ENCODE measurements around the gene IL1RAPL2. TPM values are rescaled to one million over a fixed set of nuclear protein-coding genes. Genes with fewer than 3 reads are reported as not detected.
A peak's percentile ranks its signal among the peaks of the same experiment; 100 is the strongest.
"Not testable (repeated sequence)": the region's sequence is repeated elsewhere in the genome, so short reads cannot be mapped to it uniquely, and the experiment has no call there.

The IL1RAPL2 gene
- total RNA-seq, 2 experiments from 2014 or later = not detected

DNA sequence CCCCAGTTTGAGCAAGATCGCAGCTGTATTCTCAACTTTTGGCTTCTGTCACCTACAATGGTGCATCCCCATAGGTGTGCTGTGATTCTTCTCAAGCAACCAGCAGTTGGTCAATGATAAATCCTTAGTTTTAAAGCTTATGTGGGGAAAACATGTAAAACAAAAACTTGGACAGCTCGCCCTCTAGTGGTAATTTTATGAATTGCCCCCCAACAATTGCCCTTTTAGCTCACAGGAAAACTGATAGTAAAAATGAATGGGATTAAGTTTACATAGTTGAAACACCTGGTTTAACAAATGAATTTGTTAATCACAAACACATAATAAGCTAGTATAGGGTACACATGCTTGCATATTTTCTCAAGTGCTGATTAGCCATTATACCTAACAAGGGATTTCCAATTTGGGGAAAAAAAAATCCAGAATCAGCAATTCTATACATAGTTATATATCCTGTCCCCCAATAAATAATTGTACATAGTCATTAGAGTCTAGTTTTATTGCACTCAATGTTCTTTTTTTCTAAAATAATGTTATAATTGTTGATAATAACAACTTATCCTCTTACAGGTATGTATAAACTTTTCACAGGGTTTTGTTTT is 624.4 kb downstream of the IL1RAPL2 start:
- DNase-seq = peak; percentile 5
- Mint-ChIP-seq H3K4me1 (no peaks in the 10 kb centered on the region), H3K9me3 (no peaks in the 10 kb centered on the region)

DNA sequence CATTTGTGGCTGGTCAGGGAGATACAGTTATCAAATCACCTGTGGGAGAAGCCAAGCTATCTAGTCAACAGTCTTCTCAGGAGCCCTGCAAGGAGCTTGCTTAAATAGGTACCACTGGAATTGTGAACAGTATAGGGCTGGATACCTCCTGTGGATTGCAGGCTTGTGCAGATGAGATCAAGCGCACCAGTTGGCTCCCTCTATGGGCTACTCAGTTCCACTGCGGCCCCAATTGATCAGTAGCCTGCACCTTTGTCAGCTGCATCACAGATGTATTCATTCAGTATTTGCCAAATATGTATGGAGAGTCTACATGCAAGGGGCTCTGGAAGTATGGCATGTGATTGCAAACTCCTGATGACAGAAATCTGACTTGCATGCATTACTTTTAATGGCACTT is 625.9 kb downstream of the IL1RAPL2 start:
- Mint-ChIP-seq H3K4me1 (no peaks in the 10 kb centered on the region), H3K36me3 (ENCODE audit: low read depth) (no peaks in the 10 kb centered on the region), H3K4me3 (no peak overlapping the region), H3K27me3 (no peaks in the 10 kb centered on the region), H3K9me3 (no peaks in the 10 kb centered on the region), H3K27ac (no peak overlapping the region)
- POLR2A ChIA-PET = no interaction called here
- DNase-seq = no peak
- CTCF ChIA-PET = no interaction called here

More for the DNA sequence above, 624.4 kb downstream of the IL1RAPL2 start:
- H3K27ac Mint-ChIP-seq = no peak overlapping the region
- no peaks in the 10 kb centered on the region for H3K27me3 Mint-ChIP-seq
- CTCF ChIA-PET = no interaction called here
- H3K4me3 Mint-ChIP-seq = no peak overlapping the region
- POLR2A ChIA-PET = no interaction called here
- no peaks in the 10 kb centered on the region for H3K36me3 Mint-ChIP-seq (ENCODE audit: low read depth)

DNA sequence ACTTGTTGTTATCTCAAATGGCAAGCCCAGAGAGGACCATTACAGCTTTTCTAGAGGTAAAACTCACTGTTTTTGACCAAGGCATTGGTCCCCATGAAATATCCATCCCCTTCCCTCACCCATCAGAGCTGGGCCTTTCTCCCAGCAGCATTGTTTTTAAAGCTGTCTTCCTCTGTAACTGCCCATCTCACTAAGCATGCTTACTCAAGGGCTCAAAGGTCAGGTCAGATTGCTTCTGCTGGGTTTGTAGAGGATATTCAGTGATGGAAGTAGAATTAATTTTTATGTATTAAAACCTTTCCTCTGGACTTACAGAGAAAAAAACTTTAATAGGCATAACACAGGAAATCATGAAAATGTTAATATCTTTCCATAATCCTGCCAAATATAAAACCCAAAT is 643.4 kb downstream of the IL1RAPL2 start:
- Mint-ChIP-seq H3K9me3 (no peaks in the 10 kb centered on the region), H3K4me3 (no peak overlapping the region), H3K36me3 (ENCODE audit: low read depth) (no peaks in the 10 kb centered on the region), H3K27me3 (no peaks in the 10 kb centered on the region), H3K4me1 (no peaks in the 10 kb centered on the region), H3K27ac (no peak overlapping the region)
- CTCF ChIA-PET = no interaction called here
- POLR2A ChIA-PET = no interaction called here
- DNase-seq = no peak

DNA sequence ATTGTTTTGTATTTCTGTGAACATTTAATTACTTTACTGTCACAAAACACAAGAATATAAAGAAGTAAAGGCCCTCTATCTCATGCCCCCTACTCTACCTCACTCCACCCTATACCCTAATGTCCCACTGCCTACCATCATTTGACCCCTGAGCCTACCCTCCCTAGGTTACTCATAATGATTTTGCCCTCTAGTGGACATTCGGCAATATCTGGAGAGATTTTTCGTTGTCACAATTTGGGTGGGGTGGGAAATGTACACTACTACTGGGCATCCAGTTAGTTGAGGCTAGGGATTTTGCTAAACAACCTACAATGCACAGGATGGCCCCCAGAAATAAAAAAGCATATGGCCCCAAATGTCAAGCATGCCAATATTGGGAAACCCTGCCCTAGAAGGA is 644.3 kb downstream of the IL1RAPL2 start:
- no peak overlapping the region for H3K4me3 Mint-ChIP-seq
- H3K36me3 Mint-ChIP-seq (ENCODE audit: low read depth) = no peaks in the 10 kb centered on the region
- H3K4me1 Mint-ChIP-seq = no peaks in the 10 kb centered on the region
- no peak overlapping the region for H3K27ac Mint-ChIP-seq
- ChIA-PET CTCF (no interaction called here), POLR2A (no interaction called here)
- H3K9me3 Mint-ChIP-seq = no peaks in the 10 kb centered on the region
- no peaks in the 10 kb centered on the region for H3K27me3 Mint-ChIP-seq
- DNase-seq = no peak

DNA sequence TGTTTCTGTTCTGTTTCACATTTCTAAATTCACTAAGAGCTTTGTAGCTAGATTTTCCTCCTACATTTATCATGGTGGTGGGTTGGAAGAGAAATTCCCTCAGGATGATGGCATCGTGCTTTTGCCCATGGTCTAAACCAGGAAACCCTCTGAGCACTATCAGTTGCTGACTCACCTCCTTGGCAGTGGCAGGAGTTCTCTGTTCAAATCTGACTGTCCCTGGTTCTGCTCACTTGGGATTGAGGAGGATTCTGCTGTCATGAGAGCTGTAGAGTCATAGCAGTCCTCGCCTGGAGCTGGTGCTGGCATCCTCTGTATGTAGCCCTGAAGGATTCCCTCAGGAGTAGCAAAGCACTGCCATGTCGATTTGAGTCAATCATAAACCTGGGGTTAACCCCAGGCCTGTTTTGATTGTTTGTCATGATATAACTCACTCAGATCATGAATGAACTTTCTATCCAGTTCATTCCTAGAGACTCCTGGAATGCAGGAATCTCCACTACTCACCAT is 645.1 kb downstream of the IL1RAPL2 start:
- H3K27me3 Mint-ChIP-seq = no peaks in the 10 kb centered on the region
- no peak overlapping the region for H3K27ac Mint-ChIP-seq
- no peak for DNase-seq
- H3K4me1 Mint-ChIP-seq = no peaks in the 10 kb centered on the region
- H3K4me3 Mint-ChIP-seq = no peak overlapping the region
- CTCF ChIA-PET = no interaction called here
- POLR2A ChIA-PET = no interaction called here
- H3K36me3 Mint-ChIP-seq (ENCODE audit: low read depth) = no peaks in the 10 kb centered on the region
- H3K9me3 Mint-ChIP-seq = no peaks in the 10 kb centered on the region

DNA sequence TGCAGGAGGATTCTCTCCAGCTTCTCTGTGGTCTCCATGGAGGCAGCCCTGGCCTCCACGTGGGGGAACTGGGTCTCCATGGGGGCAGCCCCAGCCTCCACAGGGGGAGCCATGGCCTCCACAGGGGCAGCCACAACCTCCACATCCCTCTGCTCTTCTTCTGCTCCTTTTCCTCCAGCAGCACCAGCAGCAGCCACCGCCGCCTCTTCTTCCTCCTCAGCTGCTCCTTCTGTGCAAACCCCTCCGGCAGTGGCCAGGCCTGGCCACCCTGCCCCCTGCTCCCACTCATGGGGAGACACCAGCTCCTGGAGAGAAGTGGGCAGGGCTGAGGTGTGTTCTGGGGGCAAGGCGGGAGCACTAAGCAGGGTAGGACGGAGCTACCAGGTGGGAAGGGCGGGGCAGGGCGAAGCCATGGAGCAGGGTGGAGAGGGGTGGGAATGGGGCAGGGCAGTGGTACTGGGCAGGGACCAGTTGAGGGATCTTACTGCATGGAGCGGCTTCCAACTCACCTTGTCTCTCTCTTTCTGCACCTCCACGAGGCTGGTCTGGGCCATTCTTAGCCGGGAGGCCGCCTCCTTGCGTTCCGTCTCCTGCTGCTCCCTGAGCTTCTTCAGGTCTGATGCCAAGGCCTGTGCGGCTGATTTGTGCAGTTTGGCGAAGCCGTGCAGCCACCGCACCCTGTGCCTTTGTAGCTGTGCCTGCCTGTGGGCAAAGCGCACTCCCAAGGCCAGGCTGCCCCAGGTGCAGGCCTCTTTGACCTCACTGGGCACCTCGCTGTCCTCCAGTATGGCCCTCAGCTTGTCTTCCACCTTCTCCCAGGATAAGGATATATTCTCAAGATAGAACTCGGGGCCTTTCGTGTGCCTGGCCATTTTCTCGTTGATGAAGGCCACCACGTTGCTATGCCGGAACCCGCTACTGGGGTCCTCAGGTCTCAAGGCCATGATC is 653.7 kb downstream of the IL1RAPL2 start:
- H3K27me3 Mint-ChIP-seq = no peaks in the 10 kb centered on the region
- H3K27ac Mint-ChIP-seq = no peak overlapping the region

DNA sequence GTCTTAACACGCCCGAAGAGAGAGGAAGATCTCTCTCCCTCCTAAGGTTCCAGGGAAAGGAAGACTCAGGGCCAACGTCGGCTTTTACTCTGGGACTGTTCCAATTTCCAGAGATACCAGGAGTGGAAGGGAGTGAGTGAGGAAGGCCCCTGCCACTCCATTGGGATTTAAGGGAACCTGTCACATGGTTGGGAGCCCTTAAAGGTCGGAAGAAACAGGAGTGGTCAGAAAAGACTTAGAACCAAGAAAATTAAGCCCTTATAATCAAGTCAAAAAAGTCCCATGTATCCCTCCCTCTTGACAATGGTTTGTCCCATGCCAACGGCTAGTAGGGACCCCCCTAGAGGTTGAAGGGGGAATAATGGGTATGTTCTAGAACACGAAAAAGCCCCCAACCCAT is 654.6 kb downstream of the IL1RAPL2 start, which contains the start of gene TEX13A:
Gene TEX13A (minus strand): TSS at position 59 of the 400 bp plus-strand sequence. CDS start 297 bp downstream, outside the sequence.
- no peaks in the 10 kb centered on the region for H3K27me3 Mint-ChIP-seq
- H3K27ac Mint-ChIP-seq = no peak within 1 kb of the TSS
- ChIA-PET POLR2A (no interaction called here), CTCF (no interaction called here)
- no peak for DNase-seq
- H3K36me3 Mint-ChIP-seq (ENCODE audit: low read depth) = no peaks in the 10 kb centered on the region
- no peaks in the 10 kb centered on the region for H3K9me3 Mint-ChIP-seq
- no peak within 1 kb of the TSS for H3K4me3 Mint-ChIP-seq
- no peaks in the 10 kb centered on the region for H3K4me1 Mint-ChIP-seq

More for the DNA sequence above, 653.7 kb downstream of the IL1RAPL2 start:
- no peaks in the 10 kb centered on the region for H3K9me3 Mint-ChIP-seq
- ChIA-PET POLR2A (no interaction called here), CTCF (no interaction called here)
- no peak for DNase-seq
- H3K4me3 Mint-ChIP-seq = no peak overlapping the region
- H3K4me1 Mint-ChIP-seq = no peaks in the 10 kb centered on the region
- H3K36me3 Mint-ChIP-seq (ENCODE audit: low read depth) = no peaks in the 10 kb centered on the region

DNA sequence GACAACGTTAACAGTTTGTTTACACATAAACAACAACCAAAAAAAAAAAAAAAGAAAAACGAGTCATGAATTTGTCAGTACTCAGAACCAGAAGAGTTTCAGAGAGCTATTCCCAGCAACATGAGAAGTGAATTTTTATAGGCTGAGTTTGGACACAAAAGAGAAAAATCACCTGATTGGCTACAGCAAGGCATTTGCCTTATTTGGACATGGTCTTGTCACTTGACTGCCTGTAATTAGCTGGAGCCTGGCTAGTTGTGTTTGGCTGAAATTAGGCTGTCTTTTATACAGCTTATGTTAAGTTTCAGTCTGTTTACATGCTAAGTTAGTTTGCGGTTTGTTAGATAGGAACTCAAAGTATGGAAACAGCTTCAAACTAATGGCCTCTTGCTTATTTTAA is 655.4 kb downstream of the IL1RAPL2 start:
- no peak for DNase-seq
- Mint-ChIP-seq H3K4me3 (no peak overlapping the region), H3K4me1 (no peaks in the 10 kb centered on the region), H3K27me3 (no peaks in the 10 kb centered on the region), H3K27ac (no peak overlapping the region), H3K9me3 (no peaks in the 10 kb centered on the region), H3K36me3 (ENCODE audit: low read depth) (no peaks in the 10 kb centered on the region)
- ChIA-PET POLR2A (no interaction called here), CTCF (interaction anchor here (0.6 kb wide), 1 partner anchor 8 kb away, joined by 3 read pairs; no protein-coding TSS in a partner anchor)

DNA sequence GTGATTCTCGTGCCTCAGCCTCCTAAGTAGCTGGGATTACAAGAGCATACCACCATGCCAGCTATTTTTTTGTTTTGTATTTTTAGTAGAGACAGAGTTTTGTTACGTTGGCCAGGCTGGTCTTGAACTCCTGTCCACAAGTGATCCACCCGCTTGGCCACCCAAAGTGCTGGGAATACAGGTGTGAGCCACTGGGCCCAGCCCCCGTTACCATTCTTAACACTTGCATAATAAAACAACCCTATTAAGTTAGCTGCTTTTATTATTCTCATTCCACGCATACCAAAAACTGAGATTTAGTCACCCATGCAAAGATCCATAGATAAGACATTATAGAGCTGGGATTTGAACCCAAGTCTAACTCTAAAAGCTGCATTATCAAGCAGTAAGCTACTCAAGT is 660.5 kb downstream of the IL1RAPL2 start:
- H3K27ac Mint-ChIP-seq = no peak overlapping the region
- H3K9me3 Mint-ChIP-seq = no peaks in the 10 kb centered on the region
- ChIA-PET CTCF (no interaction called here), POLR2A (no interaction called here)
- no peak for DNase-seq
- no peaks in the 10 kb centered on the region for H3K27me3 Mint-ChIP-seq
- no peak overlapping the region for H3K4me3 Mint-ChIP-seq
- H3K4me1 Mint-ChIP-seq = no peaks in the 10 kb centered on the region
- no peaks in the 10 kb centered on the region for H3K36me3 Mint-ChIP-seq (ENCODE audit: low read depth)

DNA sequence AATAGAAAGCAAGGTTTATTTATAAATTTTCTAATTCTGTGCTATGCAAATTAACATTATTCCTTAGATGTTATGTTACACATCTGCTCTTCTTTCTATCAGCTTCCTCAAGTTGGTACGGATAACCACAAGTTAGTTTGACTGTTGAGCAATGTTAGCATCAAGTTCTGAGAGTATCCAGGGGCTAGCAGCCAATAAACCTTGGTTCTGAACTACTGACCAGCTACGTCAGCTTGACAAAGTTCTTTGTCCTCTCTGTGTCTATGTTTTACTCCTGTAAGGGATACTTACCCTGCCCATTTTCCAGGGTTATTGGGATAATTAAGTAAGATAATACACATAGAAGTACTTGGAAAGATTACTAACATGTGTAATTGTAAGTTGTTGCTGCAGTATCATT is 662.6 kb downstream of the IL1RAPL2 start:
- H3K27me3 Mint-ChIP-seq = no peaks in the 10 kb centered on the region
- DNase-seq = no peak
- H3K4me3 Mint-ChIP-seq = no peak overlapping the region
- H3K4me1 Mint-ChIP-seq = no peaks in the 10 kb centered on the region
- POLR2A ChIA-PET = no interaction called here
- no peak overlapping the region for H3K27ac Mint-ChIP-seq
- CTCF ChIA-PET = no interaction called here
- H3K9me3 Mint-ChIP-seq = no peaks in the 10 kb centered on the region
- no peaks in the 10 kb centered on the region for H3K36me3 Mint-ChIP-seq (ENCODE audit: low read depth)

DNA sequence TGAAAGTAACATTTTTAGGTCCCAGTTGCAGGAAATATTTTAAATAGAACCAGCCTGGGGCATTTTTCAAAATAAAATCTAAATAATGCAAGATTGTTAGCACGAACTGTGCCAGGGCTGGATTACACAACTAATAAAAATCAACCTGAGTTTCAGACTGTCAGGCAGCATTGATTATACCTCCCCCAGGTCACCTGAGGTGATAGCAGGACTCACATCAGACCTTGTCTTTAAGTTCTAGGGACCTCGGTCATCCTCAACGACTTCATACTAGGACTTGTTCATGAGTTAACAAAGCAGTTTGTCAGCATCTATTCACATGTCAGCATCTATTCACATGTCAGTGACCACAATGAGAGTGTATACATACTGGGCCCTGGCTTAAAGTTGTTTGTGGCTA is 663.1 kb downstream of the IL1RAPL2 start:
- Mint-ChIP-seq H3K9me3 (no peaks in the 10 kb centered on the region), H3K27me3 (no peaks in the 10 kb centered on the region), H3K36me3 (ENCODE audit: low read depth) (no peaks in the 10 kb centered on the region), H3K4me3 (no peak overlapping the region), H3K4me1 (no peaks in the 10 kb centered on the region), H3K27ac (no peak overlapping the region)
- ChIA-PET CTCF (no interaction called here), POLR2A (no interaction called here)
- DNase-seq = no peak

DNA sequence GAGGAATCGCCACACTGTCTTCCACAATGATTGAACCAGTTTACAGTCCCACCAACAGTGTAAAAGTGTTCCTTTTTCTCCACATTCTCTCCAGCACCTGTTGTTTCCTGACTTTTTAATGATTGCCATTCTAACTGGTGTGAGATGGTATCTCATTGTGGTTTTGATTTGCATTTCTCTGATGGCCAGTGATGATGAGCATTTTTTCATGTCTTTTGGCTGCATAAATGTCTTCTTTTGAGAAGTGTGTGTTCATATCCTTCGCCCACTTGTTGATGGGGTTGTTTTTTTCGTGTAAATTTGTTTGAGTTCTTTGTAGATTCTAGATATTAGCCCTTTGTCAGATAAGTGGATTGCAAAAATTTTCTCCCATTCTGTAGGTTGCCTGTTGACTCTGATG is 671.4 kb downstream of the IL1RAPL2 start:
- POLR2A ChIA-PET; H3K36me3 Mint-ChIP-seq (ENCODE audit: low read depth); H3K9me3 Mint-ChIP-seq; H3K27me3 Mint-ChIP-seq; H3K4me3 Mint-ChIP-seq; DNase-seq; H3K4me1 Mint-ChIP-seq; CTCF ChIA-PET; H3K27ac Mint-ChIP-seq: not testable (repeated sequence)

DNA sequence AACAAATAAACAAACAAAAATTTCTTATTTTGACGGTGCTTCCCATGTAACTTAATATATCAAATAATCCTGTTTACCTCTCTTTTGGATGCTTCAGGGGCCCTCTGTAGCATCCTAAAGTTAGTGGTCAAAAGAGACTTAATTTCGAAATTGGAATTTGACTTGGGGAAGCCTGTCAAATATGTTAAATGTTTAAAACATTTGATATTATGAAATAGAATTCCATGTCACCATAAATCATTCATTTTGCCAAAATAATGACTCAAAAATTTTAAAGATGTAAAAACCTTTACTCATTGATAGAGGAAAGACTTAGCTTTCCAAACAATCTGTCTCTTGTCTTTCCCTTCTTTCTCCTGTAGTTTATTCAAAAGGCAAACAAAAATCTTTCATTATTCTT is 675.1 kb downstream of the IL1RAPL2 start:
- no peaks in the 10 kb centered on the region for H3K27me3 Mint-ChIP-seq
- H3K4me1 Mint-ChIP-seq = no peaks in the 10 kb centered on the region
- H3K27ac Mint-ChIP-seq = no peak overlapping the region
- no peaks in the 10 kb centered on the region for H3K36me3 Mint-ChIP-seq (ENCODE audit: low read depth)
- CTCF ChIA-PET = no interaction called here
- POLR2A ChIA-PET = no interaction called here
- DNase-seq = no peak
- no peak overlapping the region for H3K4me3 Mint-ChIP-seq
- no peaks in the 10 kb centered on the region for H3K9me3 Mint-ChIP-seq

Measured in activated CD4-positive, alpha-beta T cell treated with anti-CD3 and anti-CD28 coated beads, Interleukin-2, amount 10 ng/mL, durations not matched to agents 7 days and 5 days (primary cell).